Measurements from ENCODE around the gene ALDH1L2.

DNA sequence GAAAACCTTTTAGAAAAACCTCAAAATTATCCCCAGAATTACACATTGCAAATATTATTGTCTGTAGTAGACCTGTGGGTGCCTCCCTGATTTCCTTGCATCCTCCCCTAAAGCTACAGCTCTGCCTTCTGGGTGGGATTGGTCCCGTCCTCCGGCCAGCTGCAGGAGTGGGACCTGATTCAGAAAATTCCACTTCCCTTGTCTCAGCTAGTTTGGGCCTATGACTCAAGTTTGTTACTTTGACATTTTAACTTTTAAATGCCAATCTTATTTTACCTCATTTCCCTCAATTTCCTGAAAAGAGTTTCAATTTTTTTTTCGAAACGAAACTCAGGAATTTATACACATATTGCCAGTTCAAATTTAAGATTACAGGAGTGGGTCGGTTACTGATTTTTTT, 113.0 kb downstream of the ALDH1L2 start:
- TF ChIP-seq, protein P1, sequence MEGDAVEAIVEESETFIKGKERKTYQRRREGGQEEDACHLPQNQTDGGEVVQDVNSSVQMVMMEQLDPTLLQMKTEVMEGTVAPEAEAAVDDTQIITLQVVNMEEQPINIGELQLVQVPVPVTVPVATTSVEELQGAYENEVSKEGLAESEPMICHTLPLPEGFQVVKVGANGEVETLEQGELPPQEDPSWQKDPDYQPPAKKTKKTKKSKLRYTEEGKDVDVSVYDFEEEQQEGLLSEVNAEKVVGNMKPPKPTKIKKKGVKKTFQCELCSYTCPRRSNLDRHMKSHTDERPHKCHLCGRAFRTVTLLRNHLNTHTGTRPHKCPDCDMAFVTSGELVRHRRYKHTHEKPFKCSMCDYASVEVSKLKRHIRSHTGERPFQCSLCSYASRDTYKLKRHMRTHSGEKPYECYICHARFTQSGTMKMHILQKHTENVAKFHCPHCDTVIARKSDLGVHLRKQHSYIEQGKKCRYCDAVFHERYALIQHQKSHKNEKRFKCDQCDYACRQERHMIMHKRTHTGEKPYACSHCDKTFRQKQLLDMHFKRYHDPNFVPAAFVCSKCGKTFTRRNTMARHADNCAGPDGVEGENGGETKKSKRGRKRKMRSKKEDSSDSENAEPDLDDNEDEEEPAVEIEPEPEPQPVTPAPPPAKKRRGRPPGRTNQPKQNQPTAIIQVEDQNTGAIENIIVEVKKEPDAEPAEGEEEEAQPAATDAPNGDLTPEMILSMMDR (IDR thresholded peaks at IDR 0.05; ENCODE audit: low read depth, low read length), result no peak
- TF ChIP-seq EZH2phosphoT487 (IDR thresholded peaks at IDR 0.05; ENCODE audit: low read depth), result no peak

Measured in OCI-LY3 (cell line).